Ovary (tissue), 9 donors: ENCODE data around the gene RAI14. TPM values are rescaled to one million over a fixed set of nuclear protein-coding genes. Genes with fewer than 3 reads are reported as not detected.

ENCODE experiments used
- DNase-seq, 5 donors: peaks; one replicate each; pipeline ENCODE4 v3.0.0-alpha.2; 2019 to 2020
- H3K27ac ChIP-seq, 2 donors: fragments of 200-600 bp; one replicate each; pipeline versions ENCODE4 v1.5.1 to v1.8.0; 2019 to 2022
- H3K27me3 ChIP-seq: fragments of 200-600 bp; one replicate; pipeline ENCODE4 v1.8.0; 2022
- H3K36me3 ChIP-seq: fragments of 200-600 bp; sonication (generic); one replicate; pipeline ENCODE4 v1.5.1; 2019
- H3K4me1 ChIP-seq: one replicate; pipeline ENCODE4 v1.8.1; 2013; ENCODE audit warnings: mild to moderate bottlenecking, moderate library complexity; ENCODE audit not compliant: insufficient read depth
- H3K4me3 ChIP-seq: fragments of 200-600 bp; sonication (generic); one replicate; pipeline ENCODE4 v1.5.1; 2017
- H3K9me3 ChIP-seq, 2 donors: fragments of 200-600 bp in 1 of 2; sonication (generic) in 1 of 2; one replicate each; pipeline versions ENCODE4 v1.5.1 to v1.8.1; 2013 to 2019; ENCODE audit warnings: mild to moderate bottlenecking in 1 of 2, moderate library complexity in 1 of 2
- EP300 ChIP-seq: sonication (generic); formaldehyde crosslinking; IDR thresholded peaks from one replicate; pipeline ENCODE4 v1.6.1; 2017; ENCODE audit warnings: antibody characterized with exemption
- POLR2A ChIP-seq: fragments of 450-650 bp; IDR thresholded peaks from one replicate; pipeline ENCODE4 v1.6.1; 2017; ENCODE audit warnings: antibody characterized with exemption, mild to moderate bottlenecking, moderate library complexity
- WGBS, 3 donors: extraction: QIAGEN DNeasy Blood & Tissue Kit in 1 of 3; methylation state at CpG; one replicate each; pipeline versions ENCODE4 v1.1.5 to v1.1.7; 2013 to 2017; 5-methylcytosine and 5-hydroxymethylcytosine counted together
- intact Hi-C, 4 donors: fragments of 100-400 bp; cut with DNase I; formaldehyde crosslinking; loops; one replicate each; pipeline versions ENCODE4 v1.11.0 to v1.15.1; 2022 to 2023
- polyA plus RNA-seq, 2 donors: library from polyadenylated mRNA; stranded (reverse); fragments of 200-250 nt in 1 of 2; fragments of 350-450 nt in 1 of 2; fragmentation: Illumina TruSeq in 1 of 2; extraction: RNeasy Lipid Tissue Mini Kit (QIAGEN cat#74804) in 1 of 2; gene quantifications; one replicate each; pipeline ENCODE4 v1.2.3, GENCODE V29; 2013 to 2014
- total RNA-seq, 7 donors: library from RNA; depleted of rRNA in 2 of 7; stranded (reverse); fragments of >200 nt in 2 of 7; fragmentation: NEBNext Ultra II Directional in 3 of 7; extraction: Animal tissue kit (Norgen Biotek cat#: 25700) in 3 of 7; gene quantifications; one replicate each; pipeline versions ENCODE4 v1.1.0 to v1.2.4, GENCODE V29; 2016 to 2023
- TF ChIP-seq, protein P1 (sequence below), 3 donors: fragments of 450-650 bp in 2 of 3; fragments of 200-600 bp in 1 of 3; IDR thresholded peaks; one replicate each; pipeline versions ENCODE4 v1.5.1 to v1.8.0; 2016 to 2022; ENCODE audit warnings: antibody characterized with exemption in 3 of 3, mild to moderate bottlenecking in 1 of 3
- donor health status: DM: no; HTN: no; CAD: no; lungs with moderate emphysema.
- donor health status: DM: no; HTN: no; CAD: no.
- donor health status: Bipolar disorder and iron deficiency.
- donor health status: DM: yes; HTN: yes; CAD: no.
- donor health status: DM: no; HTN: no; CAD: no.
- donor health status: DM: yes; HTN: yes; CAD: no.

RAI14 gene
- total and polyA plus RNA-seq, 9 donors, result 8.2 to 36.1 (median 25.9) TPM

- H3K9me3 ChIP-seq, result no peaks in the 10 kb centered on the region
- DNase-seq, result no peak
- intact Hi-C loops, result no loop called here
- H3K4me1 ChIP-seq, result no peaks in the 10 kb centered on the region
- TF ChIP-seq POLR2A (no peak), EP300 (no peak)
- TF ChIP-seq, protein P1, sequence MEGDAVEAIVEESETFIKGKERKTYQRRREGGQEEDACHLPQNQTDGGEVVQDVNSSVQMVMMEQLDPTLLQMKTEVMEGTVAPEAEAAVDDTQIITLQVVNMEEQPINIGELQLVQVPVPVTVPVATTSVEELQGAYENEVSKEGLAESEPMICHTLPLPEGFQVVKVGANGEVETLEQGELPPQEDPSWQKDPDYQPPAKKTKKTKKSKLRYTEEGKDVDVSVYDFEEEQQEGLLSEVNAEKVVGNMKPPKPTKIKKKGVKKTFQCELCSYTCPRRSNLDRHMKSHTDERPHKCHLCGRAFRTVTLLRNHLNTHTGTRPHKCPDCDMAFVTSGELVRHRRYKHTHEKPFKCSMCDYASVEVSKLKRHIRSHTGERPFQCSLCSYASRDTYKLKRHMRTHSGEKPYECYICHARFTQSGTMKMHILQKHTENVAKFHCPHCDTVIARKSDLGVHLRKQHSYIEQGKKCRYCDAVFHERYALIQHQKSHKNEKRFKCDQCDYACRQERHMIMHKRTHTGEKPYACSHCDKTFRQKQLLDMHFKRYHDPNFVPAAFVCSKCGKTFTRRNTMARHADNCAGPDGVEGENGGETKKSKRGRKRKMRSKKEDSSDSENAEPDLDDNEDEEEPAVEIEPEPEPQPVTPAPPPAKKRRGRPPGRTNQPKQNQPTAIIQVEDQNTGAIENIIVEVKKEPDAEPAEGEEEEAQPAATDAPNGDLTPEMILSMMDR (IDR thresholded peaks at IDR 0.05), result no peak
- no peaks in the 10 kb centered on the region for H3K36me3 ChIP-seq
- WGBS, 3 donors, result 96 to 100% (median 97%) methylated on average over 1 of the region's 1 CpG
- no peaks in the 10 kb centered on the region for H3K27me3 ChIP-seq
- H3K4me3 ChIP-seq, result no peak overlapping the region
- no peak overlapping the region for H3K27ac ChIP-seq
These were observed 201.8 kb downstream of the RAI14 start for GRCh38 chr5:34857894-34858293.

DNA sequence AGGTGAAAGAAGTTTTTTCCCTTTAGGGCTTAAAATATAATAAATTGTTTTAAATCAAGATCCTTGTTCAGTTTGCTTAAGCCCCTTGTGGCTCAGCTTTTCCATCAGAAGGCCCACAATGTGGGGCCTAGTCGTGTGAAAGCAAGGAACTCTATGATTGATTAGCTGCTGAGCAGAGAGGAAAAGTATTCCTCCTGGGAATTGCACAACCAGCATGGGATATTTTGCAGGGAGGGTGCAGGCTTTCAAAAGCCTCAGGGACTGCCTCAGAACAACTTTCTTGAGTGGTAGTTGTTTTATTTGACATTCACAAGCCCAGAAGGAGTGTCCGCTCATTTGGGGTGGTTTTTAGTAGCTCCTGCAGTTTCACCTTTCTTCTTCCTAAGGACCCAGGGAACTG is 202.7 kb downstream of the RAI14 start:
- WGBS, 3 donors, result 53 to 91% (median 54%) methylated on average over 2 of the region's 2 CpGs
- Histone ChIP-seq H3K4me3 (no peak overlapping the region), H3K27me3 (no peaks in the 10 kb centered on the region), H3K36me3 (no peaks in the 10 kb centered on the region), H3K9me3 (no peaks in the 10 kb centered on the region), H3K27ac (no peak overlapping the region), H3K4me1 (no peaks in the 10 kb centered on the region)
- DNase-seq, result no peak
- TF ChIP-seq, protein P1 (IDR thresholded peaks at IDR 0.05), result no peak
- TF ChIP-seq EP300 (no peak), POLR2A (no peak)
- intact Hi-C loops, result no loop called here

- 55 to 95% (median 77%) methylated on average over 5 of the region's 5 CpGs for WGBS, 3 donors
- Histone ChIP-seq H3K27ac (no peak overlapping the region), H3K27me3 (no peaks in the 10 kb centered on the region), H3K36me3 (no peaks in the 10 kb centered on the region), H3K4me1 (no peaks in the 10 kb centered on the region), H3K9me3 (no peaks in the 10 kb centered on the region), H3K4me3 (no peak overlapping the region)
- no peak for TF ChIP-seq POLR2A
- TF ChIP-seq, protein P1 (IDR thresholded peaks at IDR 0.05), result no peak
- no peak for TF ChIP-seq EP300
- intact Hi-C loops, result no loop called here
- no peak for DNase-seq
These were observed 203.1 kb downstream of the RAI14 start for GRCh38 chr5:34859253-34859652.

GRCh38 chr5:34863946-34864345 is 207.8 kb downstream of the RAI14 start:
- no peak for DNase-seq
- no peaks in the 10 kb centered on the region for H3K9me3 ChIP-seq
- WGBS, 3 donors, result 72 to 78% (median 76%) methylated on average over 3 of the region's 3 CpGs
- no peak overlapping the region for H3K4me3 ChIP-seq
- TF ChIP-seq EP300, result no peak
- TF ChIP-seq, protein P1 (IDR thresholded peaks at IDR 0.05), result no peak
- no peak for TF ChIP-seq POLR2A
- H3K27ac ChIP-seq, result no peak overlapping the region
- H3K36me3 ChIP-seq, result no peaks in the 10 kb centered on the region
- H3K4me1 ChIP-seq, result no peaks in the 10 kb centered on the region
- H3K27me3 ChIP-seq, result no peaks in the 10 kb centered on the region
- intact Hi-C loops, result no loop called here
